ENCODE measurements around the gene TMEM89. TPM values are rescaled to one million over a fixed set of nuclear protein-coding genes. Genes with fewer than 3 reads are reported as not detected.

TMEM89 gene
- total RNA-seq, 1 donor from 2014 or later: not detected

DNA sequence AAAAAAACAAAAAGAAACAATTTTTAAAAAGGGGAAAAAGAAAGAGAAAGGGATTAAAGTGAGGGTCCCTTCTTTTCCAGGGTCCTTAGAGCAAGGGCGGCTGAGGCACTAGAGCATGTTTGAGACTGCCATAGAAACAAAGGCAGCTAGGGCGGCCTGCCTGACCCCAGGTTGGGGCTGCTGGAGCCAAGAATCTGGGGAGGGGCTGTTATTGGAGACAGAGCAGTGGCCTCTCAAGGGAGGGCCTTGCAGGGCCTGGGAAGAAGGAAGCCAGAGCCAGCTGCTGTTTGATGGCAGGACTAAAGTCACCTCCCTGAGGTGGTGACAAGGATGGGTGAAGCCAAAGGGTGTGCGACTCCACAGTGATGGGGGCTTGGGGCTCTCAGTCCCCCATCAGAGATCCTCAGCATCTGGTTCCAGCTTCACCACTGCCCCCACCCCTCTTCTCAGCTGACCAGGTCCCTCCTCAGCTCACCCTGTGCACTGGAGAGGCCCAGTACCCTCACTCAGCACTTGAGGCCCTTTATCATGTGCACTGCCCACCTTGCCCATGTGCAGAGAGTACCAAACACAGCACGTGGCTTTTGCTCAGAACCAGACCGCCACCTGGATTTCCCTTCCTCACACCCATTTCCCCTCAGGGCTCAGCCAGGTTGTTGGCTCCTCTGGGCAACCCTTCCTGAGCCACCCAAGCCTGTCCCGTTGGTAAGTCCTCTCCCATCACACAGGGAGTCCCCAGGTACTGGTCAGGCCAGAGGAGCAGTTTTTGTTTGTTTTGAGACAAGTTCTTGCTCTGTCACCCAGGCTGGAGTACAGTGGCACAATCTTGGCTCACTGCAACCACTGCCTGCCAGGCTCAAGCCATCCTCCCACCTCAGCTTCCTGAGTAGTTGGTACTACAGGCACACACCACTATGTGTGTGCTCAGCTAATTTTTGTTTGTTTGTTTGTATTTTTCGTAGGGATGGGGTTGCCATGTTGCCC lies 1.7 kb downstream of the TMEM89 start:
- Histone ChIP-seq H3K27ac (peak overlapping the region; percentile 84 to 87), H3K27me3 (no peaks in the 10 kb centered on the region), H3K4me1 (peaks cover 14 to 25% of the 10 kb centered on the region in 2 donors), H3K9me3 (peaks cover 12 to 21% of the 10 kb centered on the region in 2 donors), H3K4me3 (no peak overlapping the region), H3K36me3 (peaks cover 6 to 17% of the 10 kb centered on the region in 2 donors)
- DNase-seq (ENCODE audit: low spot score in 2 of 2): no peak
- TF ChIP-seq, protein P1, sequence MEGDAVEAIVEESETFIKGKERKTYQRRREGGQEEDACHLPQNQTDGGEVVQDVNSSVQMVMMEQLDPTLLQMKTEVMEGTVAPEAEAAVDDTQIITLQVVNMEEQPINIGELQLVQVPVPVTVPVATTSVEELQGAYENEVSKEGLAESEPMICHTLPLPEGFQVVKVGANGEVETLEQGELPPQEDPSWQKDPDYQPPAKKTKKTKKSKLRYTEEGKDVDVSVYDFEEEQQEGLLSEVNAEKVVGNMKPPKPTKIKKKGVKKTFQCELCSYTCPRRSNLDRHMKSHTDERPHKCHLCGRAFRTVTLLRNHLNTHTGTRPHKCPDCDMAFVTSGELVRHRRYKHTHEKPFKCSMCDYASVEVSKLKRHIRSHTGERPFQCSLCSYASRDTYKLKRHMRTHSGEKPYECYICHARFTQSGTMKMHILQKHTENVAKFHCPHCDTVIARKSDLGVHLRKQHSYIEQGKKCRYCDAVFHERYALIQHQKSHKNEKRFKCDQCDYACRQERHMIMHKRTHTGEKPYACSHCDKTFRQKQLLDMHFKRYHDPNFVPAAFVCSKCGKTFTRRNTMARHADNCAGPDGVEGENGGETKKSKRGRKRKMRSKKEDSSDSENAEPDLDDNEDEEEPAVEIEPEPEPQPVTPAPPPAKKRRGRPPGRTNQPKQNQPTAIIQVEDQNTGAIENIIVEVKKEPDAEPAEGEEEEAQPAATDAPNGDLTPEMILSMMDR (IDR thresholded peaks at IDR 0.05): no peak
- intact Hi-C loops (cut with DNase I): no loop called here

DNA sequence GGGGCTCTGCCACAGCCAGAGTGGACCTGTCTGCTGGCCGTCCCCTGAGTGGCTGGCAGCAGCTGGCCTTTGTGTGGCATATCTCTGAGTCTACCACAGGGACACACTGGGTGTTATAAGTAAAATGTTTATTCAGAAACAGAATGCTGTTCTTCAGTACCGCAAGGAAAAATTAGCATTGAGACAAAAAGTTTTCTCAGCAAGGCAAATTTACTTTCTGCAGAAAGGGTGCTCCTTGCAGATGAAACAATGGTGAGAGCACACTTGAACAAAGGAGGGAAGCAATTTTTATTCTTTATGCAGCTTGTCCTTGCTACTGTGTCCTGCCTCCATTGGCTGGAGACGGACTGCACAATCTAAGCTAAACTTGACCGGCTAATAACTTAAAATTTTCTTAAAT lies 4.0 kb downstream of the TMEM89 start:
- intact Hi-C loops (cut with DNase I): no loop called here
- H3K36me3 ChIP-seq: peaks cover 0 to 10% of the 10 kb centered on the region in 2 donors

DNA sequence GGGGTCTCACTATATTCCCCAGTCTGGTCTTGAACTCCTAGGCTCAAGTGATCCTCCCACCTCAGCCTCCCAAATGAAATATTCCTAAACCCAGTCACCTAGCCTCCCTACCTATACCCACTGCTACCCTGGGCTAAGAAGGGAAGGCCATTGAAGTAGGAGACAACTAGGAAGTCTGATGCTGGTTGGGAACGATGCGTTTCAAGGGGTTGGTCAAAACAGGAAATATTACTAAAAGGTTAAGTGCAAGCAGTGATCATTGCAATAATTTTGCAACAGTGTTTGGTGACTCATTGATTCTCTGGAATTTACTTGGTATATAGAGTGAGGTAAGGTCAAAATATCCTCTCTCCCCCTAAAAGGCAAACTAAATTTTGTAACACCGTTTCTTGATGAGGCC lies 7.5 kb downstream of the TMEM89 start:
- intact Hi-C loops (cut with DNase I): no loop called here
- DNase-seq (ENCODE audit: low spot score in 2 of 2): no peak
- Histone ChIP-seq H3K9me3 (peaks cover 12 to 21% of the 10 kb centered on the region in 2 donors), H3K4me3 (no peak overlapping the region), H3K36me3 (no peaks in the 10 kb centered on the region), H3K4me1 (peaks cover 0 to 9% of the 10 kb centered on the region in 2 donors), H3K27me3 (no peaks in the 10 kb centered on the region), H3K27ac (no peak overlapping the region)
- TF ChIP-seq, protein P1 (IDR thresholded peaks at IDR 0.05): no peak

More for the DNA sequence above, 4.0 kb downstream of the TMEM89 start:
- Histone ChIP-seq H3K27ac (peak overlapping the region; percentile 84 to 87), H3K9me3 (peaks cover 12 to 21% of the 10 kb centered on the region in 2 donors), H3K27me3 (no peaks in the 10 kb centered on the region), H3K4me3 (no peak overlapping the region), H3K4me1 (peaks cover 14 to 25% of the 10 kb centered on the region in 2 donors)
- TF ChIP-seq, protein P1 (IDR thresholded peaks at IDR 0.05): no peak
- no peak for DNase-seq (ENCODE audit: low spot score in 2 of 2)

DNA sequence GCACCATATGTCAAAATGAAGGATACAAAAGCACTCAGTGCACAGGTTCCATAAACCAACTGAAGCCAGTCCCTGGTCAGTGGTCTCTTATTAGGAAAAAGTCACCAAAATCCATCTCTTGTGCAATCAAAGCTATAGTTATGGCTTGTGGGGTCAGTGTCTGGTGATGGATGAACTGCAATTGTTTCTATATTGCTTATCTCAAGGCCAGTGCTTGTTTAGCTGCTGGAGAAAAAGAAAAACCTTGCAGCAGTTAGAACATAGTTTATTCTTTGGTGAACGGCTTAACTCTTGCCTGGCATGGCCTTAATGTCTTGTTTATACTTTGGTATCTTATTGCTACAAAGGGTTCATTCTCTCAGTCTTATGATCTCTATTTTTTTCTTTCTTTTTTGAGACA lies 9.3 kb downstream of the TMEM89 start:
- H3K4me3 ChIP-seq: no peak overlapping the region
- H3K9me3 ChIP-seq: peaks cover 5 to 13% of the 10 kb centered on the region in 2 donors
- intact Hi-C loops (cut with DNase I): no loop called here
- H3K27me3 ChIP-seq: no peaks in the 10 kb centered on the region
- no peaks in the 10 kb centered on the region for H3K36me3 ChIP-seq
- TF ChIP-seq, protein P1 (IDR thresholded peaks at IDR 0.05): no peak
- DNase-seq (ENCODE audit: low spot score in 2 of 2): no peak
- no peak overlapping the region for H3K27ac ChIP-seq
- H3K4me1 ChIP-seq: peaks cover 5 to 13% of the 10 kb centered on the region in 2 donors

DNA sequence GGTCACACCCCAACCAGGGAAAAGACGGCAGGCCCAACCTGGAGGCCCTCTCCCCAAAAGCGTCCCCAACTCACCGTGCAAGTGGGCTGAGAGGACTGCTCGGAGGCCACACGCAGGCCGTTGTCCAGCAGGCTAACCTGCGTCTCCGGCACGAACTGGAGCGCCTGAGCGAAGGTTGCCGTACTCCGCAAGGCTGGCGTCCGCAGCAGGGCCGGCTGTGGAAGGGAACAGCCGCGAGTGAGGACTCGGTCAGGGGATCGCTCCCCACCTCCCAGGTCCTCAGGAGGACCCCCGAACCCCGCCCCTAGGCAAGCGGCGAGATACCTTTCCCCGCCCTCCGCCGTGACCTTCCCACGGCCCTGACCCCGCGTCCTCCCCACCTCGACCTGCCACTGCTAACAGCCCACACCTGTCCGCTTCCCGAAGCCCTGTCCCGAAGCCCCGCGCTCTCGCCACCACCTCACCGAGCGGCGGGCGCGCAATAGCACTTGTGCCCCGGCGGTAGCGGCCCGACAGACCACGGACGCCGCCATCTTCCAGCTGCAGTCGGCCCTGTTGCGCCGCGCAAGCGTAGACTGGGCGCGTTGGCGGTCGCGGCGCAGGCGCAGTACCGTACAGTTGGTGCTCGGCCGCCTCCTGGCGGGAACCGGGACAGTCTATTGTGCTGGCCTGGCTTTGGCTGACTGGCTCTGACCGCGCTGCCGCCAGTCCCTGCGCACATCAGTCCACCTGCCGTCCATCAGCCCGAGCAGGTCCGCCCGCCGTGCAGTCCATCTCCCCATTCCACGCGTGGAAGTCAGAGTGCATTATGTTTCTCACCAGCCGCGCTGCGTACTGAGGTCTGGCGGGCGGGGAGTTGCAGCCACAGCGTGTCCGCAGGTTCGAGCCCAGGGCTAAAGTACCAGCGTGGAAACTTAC lies 12.2 kb downstream of the TMEM89 start, which contains the start of gene UQCRC1:
UQCRC1 (minus strand) TSS at position 559 of the 918 bp plus-strand sequence; CDS start at position 533, 26 bp downstream.
- intact Hi-C loops (cut with DNase I): loop anchor here (1.0 to 2.0 kb wide), 3 partner anchors 26 to 53 kb away; partner anchors contain the start of genes PFKFB4 and SLC26A6

More for the DNA sequence above, 12.2 kb downstream of the TMEM89 start, which contains the start of gene UQCRC1:
- DNase-seq (ENCODE audit: low spot score in 2 of 2): peak; percentile 67 to 96
- Histone ChIP-seq H3K27ac (peak within 1 kb of the TSS; percentile 80 to 84), H3K36me3 (peaks cover 16 to 20% of the 10 kb centered on the region in 2 donors), H3K4me1 (peaks cover 5 to 15% of the 10 kb centered on the region in 2 donors), H3K9me3 (no peaks in the 10 kb centered on the region), H3K4me3 (peak within 1 kb of the TSS; percentile 65 to 92), H3K27me3 (no peaks in the 10 kb centered on the region)
- TF ChIP-seq, protein P1 (IDR thresholded peaks at IDR 0.05): peak; percentile 81 to 95 (median 86)

Data from ascending aorta (tissue), 2 donors.